ENCODE data around the gene GLP1R. TPM values are rescaled to one million over a fixed set of nuclear protein-coding genes. Genes with fewer than 3 reads are reported as not detected.

The GLP1R gene
- total RNA-seq, 1 experiment from 2014 or later: not detected

GRCh38 chr6:39049575-39050283 lies 1.1 kb downstream of the GLP1R start:
- H3K79me2 ChIP-seq (ENCODE audit: insufficient read depth, low read length): no peaks in the 10 kb centered on the region
- ATAC-seq (no peak), DNase-seq (ENCODE audit: low read depth, low spot score) (no peak)
- H3K4me1 ChIP-seq (ENCODE audit: control insufficient read depth in 1 of 2, insufficient read depth in 2 of 2, low read length in 2 of 2): no peaks in the 10 kb centered on the region
- H3K4me3 ChIP-seq (replicated peaks in 1 of 2; ENCODE audit: low read depth in 1 of 2, low read length in 2 of 2): no peak overlapping the region
- no peaks in the 10 kb centered on the region for H3K9me3 ChIP-seq (ENCODE audit: control insufficient read depth in 1 of 2, insufficient read depth in 1 of 2, low read depth in 1 of 2, low read length in 2 of 2)
- no peaks in the 10 kb centered on the region for H3K36me3 ChIP-seq (ENCODE audit: control insufficient read depth in 1 of 2, insufficient read depth in 2 of 2, low read length in 2 of 2)
- intact Hi-C loops (cut with micrococcal nuclease): no loop called here
- CTCF ChIA-PET: no interaction called here
- RAD21 ChIA-PET (ENCODE audit: low non-redundant PET in 1 of 2, low total read pairs in 2 of 2, uncharacterized antibody in 2 of 2, unreplicated experiment in 2 of 2): no interaction called here
- H3K9me2 ChIP-seq (ENCODE audit: insufficient read depth): no peaks in the 10 kb centered on the region
- no peak overlapping the region for H2AFZ ChIP-seq (ENCODE audit: low read depth, low read length, poor library complexity, severe bottlenecking)
- POLR2A ChIA-PET: no interaction called here
- H3K27ac ChIP-seq (ENCODE audit: low read depth, low read length): no peak overlapping the region
- no peaks in the 10 kb centered on the region for H4K20me1 ChIP-seq (ENCODE audit: insufficient read depth)
- BruUV-seq (replicated peaks): no TSS peak
- TF ChIP-seq SRF (IDR thresholded peaks at IDR 0.05; ENCODE audit: low read depth) (no peak), YY1 (IDR thresholded peaks at IDR 0.05; ENCODE audit: extremely low read depth, insufficient replicate concordance, low read depth, low read length) (no peak), JUND (IDR thresholded peaks at IDR 0.05) (no peak), FOSL1 (IDR thresholded peaks at IDR 0.05; ENCODE audit: low read depth) (no peak), POLR2A (IDR thresholded peaks at IDR 0.05; ENCODE audit: borderline replicate concordance, extremely low read depth, insufficient read depth, insufficient read length) (no peak), SP1 (IDR thresholded peaks at IDR 0.05; ENCODE audit: low read depth) (no peak), POLR2AphosphoS5 (IDR thresholded peaks at IDR 0.05; ENCODE audit: low read depth, low read length) (no peak), CTCF (IDR thresholded peaks at IDR 0.05 in 2 of 3, conservative IDR thresholded peaks at IDR 0.05 in 1 of 3; ENCODE audit: borderline replicate concordance in 1 of 3, insufficient read depth in 1 of 3, low read depth in 2 of 3, low read length in 2 of 3) (no peak), CBX3 (IDR thresholded peaks at IDR 0.05; ENCODE audit: low read depth) (no peak), CEBPB (IDR thresholded peaks at IDR 0.05; ENCODE audit: low read depth) (no peak), TCF7L2 (IDR thresholded peaks at IDR 0.05; ENCODE audit: borderline replicate concordance, extremely low read depth, insufficient read depth, insufficient read length) (no peak), EZH2phosphoT487 (IDR thresholded peaks at IDR 0.05; ENCODE audit: borderline replicate concordance) (no peak), ATF3 (IDR thresholded peaks at IDR 0.05) (no peak), SIN3A (IDR thresholded peaks at IDR 0.05; ENCODE audit: low read depth) (no peak)
- no peak overlapping the region for H3K4me2 ChIP-seq (ENCODE audit: low read length)
- H3K9ac ChIP-seq (ENCODE audit: low read length): no peak overlapping the region
- peaks cover 20% of the 10 kb centered on the region for H3K27me3 ChIP-seq (ENCODE audit: insufficient read depth, low read length)
